Stomach (tissue), 4 donors: ENCODE data around the gene NFS1.

Source experiments
- CTCF ChIP-seq, 7 experiments: fragments of 450-650 bp in 4 of 7; fragments of 200-600 bp in 3 of 7; sonication (generic) in 3 of 7; IDR thresholded peaks; one replicate each; pipeline ENCODE4 v1.5.1; 2016 to 2019; ENCODE audit warnings: antibody characterized with exemption in 7 of 7, control low read depth in 2 of 7, mild to moderate bottlenecking in 1 of 7
- EP300 ChIP-seq: sonication (generic); formaldehyde crosslinking; IDR thresholded peaks from one replicate; pipeline ENCODE4 v1.6.1; 2017; ENCODE audit warnings: antibody characterized with exemption
- POLR2A ChIP-seq, 4 donors: fragments of 450-650 bp; IDR thresholded peaks; one replicate each; pipeline ENCODE4 v1.6.1; 2016; ENCODE audit warnings: antibody characterized with exemption in 4 of 4, control low read depth in 2 of 4, mild to moderate bottlenecking in 1 of 4, moderate library complexity in 1 of 4
- POLR2AphosphoS5 ChIP-seq, 3 donors: sonication (generic); formaldehyde crosslinking; IDR thresholded peaks; one replicate each; pipeline ENCODE4 v1.6.1; 2016; ENCODE audit warnings: antibody characterized with exemption in 3 of 3

GRCh38 chr20:35731862-35732643 lies 32.9 kb upstream of the NFS1 start:
- TF ChIP-seq CTCF (IDR thresholded peaks at IDR 0.05): no peak
- TF ChIP-seq EP300: no peak
- TF ChIP-seq POLR2A (IDR thresholded peaks at IDR 0.05): no peak
- no peak for TF ChIP-seq POLR2AphosphoS5 (IDR thresholded peaks at IDR 0.05)
